ENCODE results near the gene DNAH8.

The DNAH8 gene

GRCh38 chr6:39026175-39026574 lies 311.1 kb downstream of the DNAH8 start:
- no peak for DNase-seq

- no peak for DNase-seq
Measured at GRCh38 chr6:39029156-39030011, 314.3 kb downstream of the DNAH8 start.

- no peak for DNase-seq
Measured at GRCh38 chr6:39035681-39036080, 320.6 kb downstream of the DNAH8 start.

GRCh38 chr6:39037082-39037508 lies 322.0 kb downstream of the DNAH8 start:
- no peak for DNase-seq

- DNase-seq: no peak
Measured at GRCh38 chr6:39037707-39038106, 322.6 kb downstream of the DNAH8 start.

GRCh38 chr6:39040080-39040673 lies 325.1 kb downstream of the DNAH8 start:
- no peak for DNase-seq

- no peak for DNase-seq
Measured at GRCh38 chr6:39041072-39041471, 326.0 kb downstream of the DNAH8 start.

GRCh38 chr6:39043776-39044175 lies 328.7 kb downstream of the DNAH8 start:
- no peak for DNase-seq

GRCh38 chr6:39044181-39044580 lies 329.1 kb downstream of the DNAH8 start:
- DNase-seq: no peak

- no peak for DNase-seq
Measured at GRCh38 chr6:39047434-39048327, 332.6 kb downstream of the DNAH8 start.

- DNase-seq: no peak
Measured at GRCh38 chr6:39048481-39049399, 333.6 kb downstream of the DNAH8 start, which contains the start of gene GLP1R. GLP1R (plus strand) TSS chr6:39048781; CDS start chr6:39048841, 60 bp downstream.

GRCh38 chr6:39049575-39050283 lies 334.6 kb downstream of the DNAH8 start:
- DNase-seq: no peak

- no peak for DNase-seq
Measured at GRCh38 chr6:39050453-39051112, 335.5 kb downstream of the DNAH8 start.

- DNase-seq: no peak
Measured at GRCh38 chr6:39051399-39052122, 336.4 kb downstream of the DNAH8 start.

GRCh38 chr6:39053016-39053624 lies 338.0 kb downstream of the DNAH8 start:
- DNase-seq: no peak

GRCh38 chr6:39053854-39054576 lies 338.9 kb downstream of the DNAH8 start:
- no peak for DNase-seq

- no peak for DNase-seq
Measured at GRCh38 chr6:39054577-39055142, 339.5 kb downstream of the DNAH8 start.

- no peak for DNase-seq
Measured at GRCh38 chr6:39055661-39056060, 340.6 kb downstream of the DNAH8 start.

GRCh38 chr6:39056191-39056590 lies 341.1 kb downstream of the DNAH8 start:
- DNase-seq: no peak

All from GOT3 (cell line).